ENCODE results near the gene FBLN2.

The FBLN2 gene

GRCh38 chr3:13619661-13620230 is 70.8 kb downstream of the FBLN2 start:
- H3K27ac ChIP-seq, result no peak overlapping the region
- TF ChIP-seq CTCF (conservative IDR thresholded peaks at IDR 0.05), result no peak

GRCh38 chr3:13620281-13620680 is 71.4 kb downstream of the FBLN2 start:
- no peak overlapping the region for H3K27ac ChIP-seq
- no peak for TF ChIP-seq CTCF (conservative IDR thresholded peaks at IDR 0.05)

DNA sequence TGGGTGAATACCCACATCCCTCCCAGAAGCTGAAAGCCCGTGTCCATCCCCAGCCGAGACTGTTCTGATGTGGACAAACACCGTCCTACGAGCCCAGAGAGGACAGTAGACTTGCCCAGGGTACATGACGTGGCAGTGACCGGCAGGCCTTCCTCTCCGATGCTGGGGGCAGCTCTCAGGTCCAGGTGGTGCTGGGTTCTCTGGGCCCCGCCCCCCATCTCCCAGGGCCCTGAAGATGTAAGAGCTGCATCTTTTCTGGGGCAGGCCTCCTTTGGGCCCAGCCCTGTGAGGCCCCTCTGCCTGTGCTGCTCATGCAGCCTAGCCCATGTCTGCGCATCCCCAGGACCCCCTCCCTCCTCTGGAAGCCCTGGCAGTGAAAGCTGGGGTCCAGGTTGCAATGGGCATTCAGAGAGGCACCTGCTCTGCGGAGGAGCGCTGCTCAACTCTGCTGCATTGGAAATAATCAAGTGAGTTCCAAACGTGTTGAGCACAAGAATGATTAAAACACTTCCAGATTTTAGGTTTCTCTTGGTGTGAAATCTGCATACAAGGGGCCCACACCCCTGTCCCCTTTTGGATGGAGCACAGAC is 71.9 kb downstream of the FBLN2 start:
- no peak for TF ChIP-seq CTCF (conservative IDR thresholded peaks at IDR 0.05)
- H3K27ac ChIP-seq, result peak overlapping the region; percentile 77; the same call in 1 of the 2 replicates

DNA sequence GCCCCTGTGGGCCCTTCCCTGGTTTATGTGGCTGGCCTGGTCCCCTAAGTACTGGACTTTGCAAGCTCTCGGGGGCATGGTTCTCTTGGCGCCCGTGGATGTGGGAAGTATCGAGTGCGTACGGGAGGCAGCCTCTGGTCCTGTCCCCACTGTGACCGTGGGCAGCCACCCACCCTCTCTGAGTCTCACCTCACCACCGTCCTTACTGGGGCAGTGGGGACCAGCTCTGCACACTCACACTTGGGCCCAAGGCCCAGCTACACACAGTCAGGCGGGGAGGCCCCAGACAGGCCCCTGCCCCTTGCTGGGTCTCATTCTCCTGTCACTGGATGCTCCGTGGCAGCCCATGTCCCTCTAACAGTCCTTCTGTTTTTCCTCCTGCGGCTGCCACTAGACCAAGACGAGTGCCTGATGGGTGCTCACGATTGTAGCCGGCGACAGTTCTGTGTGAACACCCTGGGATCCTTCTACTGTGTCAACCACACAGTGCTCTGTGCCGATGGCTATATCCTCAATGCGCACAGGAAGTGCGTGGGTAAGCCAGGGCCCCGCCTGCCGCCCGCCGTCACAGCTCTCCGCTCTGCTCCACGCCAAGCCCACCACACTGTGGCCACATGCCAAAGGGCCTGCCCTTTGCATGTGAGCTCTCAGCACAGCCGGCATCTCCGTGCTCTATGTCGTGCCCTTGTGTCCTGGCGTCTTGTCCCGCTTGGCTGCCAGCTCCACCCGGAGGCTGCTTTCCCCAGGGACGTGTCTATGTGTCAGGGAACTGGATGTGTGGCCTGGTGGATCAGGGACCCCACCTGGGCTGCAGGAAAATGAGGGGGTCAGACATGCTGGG is 72.7 kb downstream of the FBLN2 start:
- H3K27ac ChIP-seq, result peak overlapping the region; percentile 77
- TF ChIP-seq CTCF (conservative IDR thresholded peaks at IDR 0.05), result no peak

GRCh38 chr3:13622356-13622755 is 73.4 kb downstream of the FBLN2 start:
- TF ChIP-seq CTCF (conservative IDR thresholded peaks at IDR 0.05), result no peak
- peak overlapping the region; percentile 77 for H3K27ac ChIP-seq

DNA sequence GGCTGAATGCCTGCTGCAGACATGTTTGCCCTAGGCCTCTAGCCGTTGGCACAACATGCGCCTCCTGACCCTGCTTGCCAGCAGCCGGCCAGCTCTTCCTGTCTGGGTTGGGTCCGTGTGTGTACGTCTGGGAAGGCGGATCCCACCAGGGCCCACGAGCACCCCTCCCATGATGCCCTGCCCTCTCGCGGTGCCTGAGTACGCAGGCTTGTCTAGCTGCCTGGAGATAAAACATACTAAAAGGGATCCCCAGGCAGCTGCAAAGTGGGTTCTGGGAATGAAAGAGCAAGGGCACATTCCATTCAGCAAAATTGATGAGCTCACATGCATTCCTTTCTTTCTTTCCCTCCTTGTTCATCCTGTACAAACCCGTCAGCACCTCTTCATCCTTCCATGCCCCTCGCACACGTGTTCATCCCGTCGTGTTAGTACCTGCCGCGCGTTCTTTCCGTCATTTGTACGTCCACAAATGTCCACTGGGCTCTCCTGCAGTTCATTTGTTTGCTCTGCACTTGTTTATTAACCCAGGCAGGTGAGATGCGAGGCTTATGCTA is 74.3 kb downstream of the FBLN2 start:
- peak overlapping the region; percentile 77 for H3K27ac ChIP-seq
- TF ChIP-seq CTCF (conservative IDR thresholded peaks at IDR 0.05), result peak; percentile 17; the same call in 1 of the 2 replicates

DNA sequence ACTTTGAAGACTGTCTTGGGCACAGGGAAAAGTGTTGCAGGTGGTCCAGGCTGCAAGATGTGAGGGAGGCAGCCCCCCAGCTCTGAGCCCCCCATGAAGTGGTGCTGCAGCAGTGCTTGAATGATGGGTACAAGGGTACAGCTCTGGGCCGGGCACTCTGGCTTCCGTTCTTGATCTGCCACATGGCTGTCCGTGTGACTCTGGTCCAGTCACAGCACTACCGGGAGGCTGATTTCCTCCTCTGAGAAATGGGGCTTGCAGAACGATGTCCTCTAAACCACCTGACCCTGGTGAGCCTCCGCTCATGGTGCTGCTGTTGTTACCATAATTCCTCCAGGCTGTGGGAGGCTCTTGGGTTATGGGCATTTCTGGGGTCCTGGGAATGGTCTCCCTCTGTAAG is 75.1 kb downstream of the FBLN2 start:
- peak overlapping the region; percentile 77 for H3K27ac ChIP-seq
- TF ChIP-seq CTCF (conservative IDR thresholded peaks at IDR 0.05), result no peak

Data from VCaP (cell line).